GM21529 (cell line): ENCODE data around the gene CXCL12.

ENCODE experiments used
- ATAC-seq: cut with Tn5 transposase; IDR thresholded peaks from one replicate; pipeline ENCODE4 v1.9.1; 2021; ENCODE audit not compliant: unreplicated experiment

Gene CXCL12

DNA sequence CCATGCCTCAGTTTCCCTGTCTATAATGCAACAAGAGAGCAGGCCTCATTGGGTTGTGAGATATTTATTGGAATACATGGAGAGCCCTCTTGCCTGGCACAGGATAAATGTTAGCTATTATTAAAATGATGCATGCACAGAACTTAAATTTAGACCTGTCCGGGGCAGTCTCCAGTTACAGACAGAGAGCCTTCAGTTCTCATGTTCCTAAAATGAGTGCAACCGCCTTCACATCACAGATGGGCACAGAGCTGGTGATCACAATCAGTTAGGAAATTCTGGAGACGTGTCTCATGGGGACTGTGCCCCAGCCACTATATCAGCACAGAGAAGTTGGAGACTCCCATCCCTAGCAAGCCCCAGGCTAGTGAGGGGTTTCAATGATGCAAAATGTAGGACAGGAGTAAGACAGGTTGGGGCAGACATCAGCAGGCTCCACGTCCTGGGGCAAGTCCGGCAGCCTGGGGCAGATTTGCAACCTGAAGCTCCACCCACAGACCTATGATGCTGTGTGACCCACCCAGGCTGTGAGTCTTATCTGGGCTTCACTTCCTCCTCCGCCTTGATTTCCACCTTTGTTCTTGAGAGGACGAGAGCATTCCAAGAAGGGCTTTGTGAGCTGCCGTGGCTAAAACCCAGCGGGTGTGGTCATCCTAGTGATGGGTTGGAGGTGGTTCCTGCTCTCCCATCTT is 49.4 kb downstream of the CXCL12 start:
- ATAC-seq = no peak

DNA sequence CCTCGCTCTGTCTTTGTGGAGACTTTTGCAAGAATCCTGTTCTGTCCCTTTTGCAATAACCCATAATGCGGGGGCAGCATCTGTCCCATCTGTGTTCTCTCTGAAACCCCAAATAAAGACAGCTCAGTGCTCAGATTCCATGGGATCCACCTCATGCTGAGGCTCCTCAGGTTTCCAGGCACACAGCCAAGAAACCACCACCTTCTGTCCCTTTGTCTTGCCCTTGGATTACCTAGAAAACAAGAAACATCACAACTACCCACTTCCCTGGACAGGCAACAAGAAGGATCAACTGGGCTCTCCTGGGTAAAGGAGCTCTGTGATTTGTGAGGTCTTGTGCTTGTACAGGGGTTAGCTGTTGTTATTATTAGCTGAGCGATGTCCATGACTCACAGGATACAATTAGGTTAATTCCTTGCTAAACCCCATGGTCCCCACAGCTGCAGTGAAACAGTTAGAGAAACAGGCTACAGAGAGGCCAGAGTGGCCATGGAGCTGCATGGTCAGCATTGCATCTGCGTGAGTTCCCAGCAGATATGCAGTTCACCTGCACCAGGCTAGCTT is 50.2 kb downstream of the CXCL12 start:
- no peak for ATAC-seq

DNA sequence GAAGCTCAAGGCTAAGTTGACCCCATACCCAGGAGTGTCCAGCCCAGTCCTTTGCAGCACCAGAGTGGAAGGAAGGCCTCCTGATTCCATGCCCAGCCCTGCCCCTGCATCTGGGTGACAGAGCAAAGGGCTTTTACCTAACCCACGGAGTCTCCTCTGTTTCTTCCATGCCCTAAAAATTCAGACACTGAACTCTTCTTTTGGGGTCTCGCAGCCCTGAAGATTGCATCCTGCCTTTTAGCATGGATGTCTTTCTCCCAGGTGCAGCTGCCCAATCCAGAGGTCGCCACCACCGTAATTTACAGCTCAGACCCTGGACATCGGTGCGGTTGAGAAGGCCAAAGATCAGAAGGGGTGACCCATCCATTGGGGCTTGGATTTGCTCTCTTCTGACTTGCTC is 50.8 kb downstream of the CXCL12 start:
- no peak for ATAC-seq

DNA sequence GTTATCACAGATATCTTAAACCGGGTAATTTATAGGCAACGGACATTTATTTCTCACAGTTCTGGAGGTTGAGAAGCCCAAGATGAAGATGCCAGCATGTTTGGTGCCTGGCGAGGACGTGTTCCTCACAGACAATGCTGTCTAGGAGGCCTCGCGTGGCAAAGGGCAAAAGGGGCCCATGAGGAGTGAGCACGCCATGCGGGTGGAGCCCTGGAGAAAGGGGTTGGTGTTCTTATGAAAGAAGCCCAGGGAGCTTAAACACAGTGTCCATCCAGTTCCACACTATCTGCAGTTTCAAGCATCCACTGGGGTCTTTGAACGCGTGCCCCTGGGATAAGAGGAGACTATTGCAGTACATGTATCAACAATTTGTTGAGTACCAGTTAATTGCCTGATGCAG is 51.4 kb downstream of the CXCL12 start:
- ATAC-seq = no peak

DNA sequence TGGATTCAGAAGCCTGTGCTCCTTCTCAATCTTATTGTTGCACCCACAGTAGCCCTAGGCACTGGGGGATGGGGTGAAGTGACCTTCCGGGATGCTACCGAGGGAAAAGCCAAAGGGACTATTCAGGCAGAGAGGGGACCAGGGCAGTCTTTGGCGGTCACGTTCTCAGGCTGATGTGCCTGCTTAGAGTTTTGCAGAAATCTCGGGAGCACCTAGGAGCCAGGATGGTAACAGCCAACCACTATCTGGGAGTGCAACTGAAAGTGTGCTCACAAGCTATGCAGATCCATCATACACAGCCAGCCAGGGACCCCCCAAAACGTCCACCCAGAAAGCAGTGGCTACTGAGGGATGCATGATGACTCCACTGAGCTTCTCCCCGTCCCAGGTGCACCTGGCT is 52.4 kb downstream of the CXCL12 start:
- ATAC-seq = no peak

DNA sequence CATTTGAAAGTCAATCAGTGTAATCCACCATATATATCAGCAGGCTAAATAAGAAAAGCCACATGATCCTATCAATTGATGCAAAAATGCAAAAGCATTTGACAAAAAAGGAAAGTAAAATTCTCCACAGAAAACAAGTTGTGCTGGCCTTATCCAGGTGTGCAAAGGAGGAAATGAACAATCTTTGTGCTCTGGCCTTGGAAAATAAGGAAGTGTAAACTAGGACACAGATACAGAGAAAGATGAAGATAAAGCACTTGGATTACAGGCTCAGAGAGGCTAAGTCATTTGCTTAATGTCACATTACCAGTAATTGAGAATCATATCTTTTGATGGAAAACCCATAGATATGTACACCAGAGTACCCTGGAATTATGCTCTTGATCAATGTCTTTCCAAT is 54.5 kb downstream of the CXCL12 start:
- ATAC-seq = no peak

DNA sequence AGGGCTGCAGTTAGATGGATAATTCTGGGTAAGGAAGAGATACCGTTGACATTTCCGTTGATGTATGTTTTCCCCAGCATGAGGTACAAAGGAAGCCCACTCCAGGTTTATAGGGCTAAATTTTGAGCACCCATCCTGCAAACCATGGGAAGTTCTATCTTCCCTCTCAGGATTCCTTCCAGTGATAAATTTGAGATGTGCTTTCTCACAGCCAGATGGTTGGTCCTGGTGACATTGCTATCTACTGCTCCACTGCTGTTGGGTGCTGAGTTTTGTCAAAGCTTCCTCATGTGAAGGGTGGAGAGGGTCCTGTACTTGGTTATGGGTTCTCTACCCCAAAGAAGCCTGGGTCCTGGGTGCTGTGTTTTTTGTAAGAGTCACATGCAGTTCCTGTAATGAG is 57.4 kb downstream of the CXCL12 start:
- ATAC-seq = no peak
